MM.1S (cell line): Measurements from ENCODE around the gene KCTD2.

Experiments used
- DNase-seq: peaks from one replicate; pipeline ENCODE4 v3.0.0-alpha.2; 2015
- H2AFZ ChIP-seq: fragments of 300-600 bp; sonication (generic); 2 replicates; pipeline ENCODE4 v1.6.0; 2016; ENCODE audit warnings: antibody characterized with exemption, low read length
- H3F3A ChIP-seq: fragments of 300-600 bp; sonication (generic); 2 replicates; pipeline ENCODE4 v1.6.1; 2016; ENCODE audit warnings: mild to moderate bottlenecking, antibody characterized with exemption, low read length, moderate library complexity, mixed read lengths; ENCODE audit not compliant: insufficient read depth
- H3K27ac ChIP-seq: fragments of 300-600 bp; sonication (generic); 2 replicates; pipeline ENCODE4 v1.5.1; 2016; ENCODE audit warnings: mild to moderate bottlenecking, low read length
- H3K27me3 ChIP-seq: fragments of 300-600 bp; sonication (generic); replicated peaks from 2 replicates; pipeline ENCODE4 v1.6.0; 2016; ENCODE audit warnings: low read length; ENCODE audit not compliant: insufficient read depth
- H3K36me3 ChIP-seq: fragments of 300-600 bp; sonication (generic); replicated peaks from 2 replicates; pipeline ENCODE4 v1.6.1; 2016; ENCODE audit warnings: mild to moderate bottlenecking, low read length, mixed read lengths; ENCODE audit not compliant: insufficient read depth
- H3K4me1 ChIP-seq: fragments of 300-600 bp; sonication (generic); 2 replicates; pipeline ENCODE4 v1.6.1; 2016; ENCODE audit warnings: low read length, mixed read lengths
- H3K4me2 ChIP-seq: fragments of 300-600 bp; sonication (generic); 2 replicates; pipeline ENCODE4 v1.6.0; 2016; ENCODE audit warnings: low read depth, low read length
- H3K4me3 ChIP-seq: fragments of 300-600 bp; sonication (generic); 2 replicates; pipeline ENCODE4 v1.5.1; 2016; ENCODE audit warnings: low read length, mixed read lengths
- H3K79me2 ChIP-seq: fragments of 300-600 bp; sonication (generic); 2 replicates; pipeline ENCODE4 v1.6.1; 2016; ENCODE audit warnings: mixed run types, low read length, mixed read lengths
- H3K9ac ChIP-seq: fragments of 300-600 bp; sonication (generic); 2 replicates; pipeline ENCODE4 v1.6.1; 2016; ENCODE audit warnings: low read length, mixed read lengths
- H3K9me2 ChIP-seq: fragments of 300-600 bp; sonication (generic); replicated peaks from 2 replicates; pipeline ENCODE4 v1.6.1; 2016; ENCODE audit warnings: mild to moderate bottlenecking, low read length, mixed read lengths; ENCODE audit not compliant: insufficient read depth
- H3K9me3 ChIP-seq: fragments of 300-600 bp; sonication (generic); replicated peaks from 2 replicates; pipeline ENCODE4 v1.6.1; 2016; ENCODE audit warnings: mild to moderate bottlenecking, low read length, mixed read lengths; ENCODE audit not compliant: insufficient read depth
- H4K20me1 ChIP-seq: fragments of 300-600 bp; sonication (generic); 2 replicates; pipeline ENCODE4 v1.6.1; 2016; ENCODE audit warnings: mild to moderate bottlenecking, low read length, moderate library complexity, mixed read lengths; ENCODE audit not compliant: insufficient read depth
- EZH2 ChIP-seq: fragments of 300-600 bp; sonication (generic); optimal IDR thresholded peaks from 2 replicates; pipeline ENCODE3; 2017; ENCODE audit warnings: low read depth, mild to moderate bottlenecking, antibody characterized with exemption, low read length, mixed read lengths
- EZH2phosphoT487 ChIP-seq: fragments of 300-600 bp; sonication (generic); IDR thresholded peaks from 2 replicates; pipeline ENCODE4 v1.6.1; 2018; ENCODE audit warnings: antibody characterized with exemption, low read length
- TF ChIP-seq, protein P1 (sequence below): fragments of 300-600 bp; sonication (generic); IDR thresholded peaks from 2 replicates; pipeline ENCODE4 v1.5.1; 2016; ENCODE audit warnings: antibody characterized with exemption, low read length, mixed read lengths

The KCTD2 gene

DNA sequence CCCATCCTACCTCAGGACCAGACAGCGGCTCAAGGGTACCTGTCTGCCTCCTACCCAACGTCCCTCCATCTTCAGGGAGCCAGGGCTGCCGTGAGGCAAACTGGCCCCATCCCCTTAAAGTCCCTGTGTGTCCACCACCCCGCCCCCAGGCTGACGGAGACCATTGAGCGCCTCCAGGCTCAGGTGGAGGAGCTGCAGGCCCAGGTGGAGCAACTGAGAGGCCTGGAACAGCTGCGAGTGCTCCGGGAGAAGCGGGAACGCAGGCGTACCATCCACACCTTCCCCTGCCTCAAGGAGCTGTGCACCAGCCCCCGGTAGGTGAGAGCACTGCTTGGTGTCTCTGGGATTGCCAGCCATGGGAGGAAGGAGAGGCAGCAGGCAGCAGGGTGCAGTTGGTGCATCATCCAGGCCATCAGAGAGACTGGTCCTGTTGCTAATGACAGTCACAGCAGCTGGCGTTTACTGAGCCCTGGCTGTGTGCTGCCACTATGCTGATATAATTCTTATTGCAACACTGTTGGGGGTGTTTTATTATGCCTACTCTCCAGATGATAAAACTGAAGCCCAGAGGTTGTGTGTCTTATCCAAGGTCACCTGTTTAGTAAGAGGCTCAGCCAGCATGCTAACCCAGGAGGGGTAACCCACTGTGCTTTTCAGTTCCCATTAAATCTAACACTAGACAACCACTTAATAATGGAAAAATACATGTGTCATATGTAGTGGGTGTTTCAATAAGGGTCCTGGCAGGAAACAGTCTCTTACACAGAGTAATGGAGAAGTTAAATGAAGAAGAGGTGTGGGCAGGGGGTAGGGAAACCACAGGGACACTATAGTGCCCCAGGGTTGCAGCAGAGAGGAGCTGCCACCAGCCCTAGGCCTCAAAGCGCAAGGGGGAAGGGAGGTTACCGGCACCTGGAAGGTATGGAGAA, 44.8 kb upstream of the KCTD2 start:
- Histone ChIP-seq H3K9me2 (no peaks in the 10 kb centered on the region), H3K4me3 (no peak overlapping the region), H3K79me2 (no peaks in the 10 kb centered on the region), H3K4me1 (no peaks in the 10 kb centered on the region), H2AFZ (no peak overlapping the region), H4K20me1 (no peaks in the 10 kb centered on the region), H3K27me3 (peaks cover 54% of the 10 kb centered on the region), H3K9ac (no peak overlapping the region), H3K4me2 (no peak overlapping the region), H3K9me3 (no peaks in the 10 kb centered on the region), H3K27ac (no peak overlapping the region), H3K36me3 (no peaks in the 10 kb centered on the region), H3F3A (no peaks in the 10 kb centered on the region)
- TF ChIP-seq EZH2phosphoT487, result no peak
- TF ChIP-seq EZH2, result no peak
- TF ChIP-seq, protein P1, sequence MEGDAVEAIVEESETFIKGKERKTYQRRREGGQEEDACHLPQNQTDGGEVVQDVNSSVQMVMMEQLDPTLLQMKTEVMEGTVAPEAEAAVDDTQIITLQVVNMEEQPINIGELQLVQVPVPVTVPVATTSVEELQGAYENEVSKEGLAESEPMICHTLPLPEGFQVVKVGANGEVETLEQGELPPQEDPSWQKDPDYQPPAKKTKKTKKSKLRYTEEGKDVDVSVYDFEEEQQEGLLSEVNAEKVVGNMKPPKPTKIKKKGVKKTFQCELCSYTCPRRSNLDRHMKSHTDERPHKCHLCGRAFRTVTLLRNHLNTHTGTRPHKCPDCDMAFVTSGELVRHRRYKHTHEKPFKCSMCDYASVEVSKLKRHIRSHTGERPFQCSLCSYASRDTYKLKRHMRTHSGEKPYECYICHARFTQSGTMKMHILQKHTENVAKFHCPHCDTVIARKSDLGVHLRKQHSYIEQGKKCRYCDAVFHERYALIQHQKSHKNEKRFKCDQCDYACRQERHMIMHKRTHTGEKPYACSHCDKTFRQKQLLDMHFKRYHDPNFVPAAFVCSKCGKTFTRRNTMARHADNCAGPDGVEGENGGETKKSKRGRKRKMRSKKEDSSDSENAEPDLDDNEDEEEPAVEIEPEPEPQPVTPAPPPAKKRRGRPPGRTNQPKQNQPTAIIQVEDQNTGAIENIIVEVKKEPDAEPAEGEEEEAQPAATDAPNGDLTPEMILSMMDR, result no peak
- DNase-seq, result no peak

DNA sequence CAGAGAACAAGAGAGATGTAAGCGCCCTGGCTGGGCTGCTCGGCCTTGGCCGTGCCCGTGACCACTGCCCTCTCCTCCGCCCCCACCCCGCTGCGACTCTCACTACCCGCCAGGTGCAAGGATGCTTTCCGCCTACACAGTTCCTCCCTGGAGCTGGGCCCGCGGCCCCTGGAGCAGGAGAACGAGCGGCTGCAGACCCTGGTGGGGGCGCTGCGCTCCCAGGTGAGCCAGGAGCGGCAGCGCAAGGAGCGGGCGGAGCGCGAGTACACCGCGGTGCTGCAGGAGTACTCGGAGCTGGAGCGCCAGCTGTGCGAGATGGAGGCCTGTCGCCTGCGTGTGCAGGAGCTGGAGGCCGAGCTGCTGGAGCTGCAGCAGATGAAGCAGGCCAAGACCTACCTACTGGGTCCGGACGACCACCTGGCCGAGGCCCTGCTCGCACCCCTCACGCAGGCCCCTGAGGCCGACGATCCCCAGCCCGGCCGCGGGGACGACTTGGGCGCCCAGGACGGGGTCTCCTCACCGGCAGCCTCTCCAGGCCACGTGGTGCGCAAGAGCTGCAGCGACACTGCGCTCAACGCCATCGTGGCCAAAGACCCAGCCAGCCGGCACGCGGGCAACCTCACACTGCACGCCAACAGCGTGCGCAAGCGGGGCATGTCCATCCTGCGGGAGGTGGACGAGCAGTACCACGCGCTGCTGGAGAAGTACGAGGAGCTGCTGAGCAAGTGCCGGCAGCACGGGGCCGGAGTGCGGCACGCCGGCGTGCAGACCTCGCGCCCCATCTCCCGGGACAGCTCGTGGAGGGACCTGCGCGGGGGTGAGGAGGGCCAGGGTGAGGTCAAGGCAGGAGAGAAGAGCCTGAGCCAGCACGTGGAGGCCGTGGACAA, 43.7 kb upstream of the KCTD2 start:
- Histone ChIP-seq H3K27me3 (peaks cover 65% of the 10 kb centered on the region), H3K4me3 (no peak overlapping the region), H4K20me1 (no peaks in the 10 kb centered on the region), H3K36me3 (no peaks in the 10 kb centered on the region), H3K9me2 (no peaks in the 10 kb centered on the region), H2AFZ (no peak overlapping the region), H3K4me1 (no peaks in the 10 kb centered on the region), H3K4me2 (no peak overlapping the region), H3K27ac (no peak overlapping the region), H3K9ac (no peak overlapping the region), H3F3A (no peaks in the 10 kb centered on the region), H3K79me2 (no peaks in the 10 kb centered on the region), H3K9me3 (no peaks in the 10 kb centered on the region)
- TF ChIP-seq EZH2, result no peak
- TF ChIP-seq, protein P1, result no peak
- TF ChIP-seq EZH2phosphoT487, result no peak
- DNase-seq, result no peak

DNA sequence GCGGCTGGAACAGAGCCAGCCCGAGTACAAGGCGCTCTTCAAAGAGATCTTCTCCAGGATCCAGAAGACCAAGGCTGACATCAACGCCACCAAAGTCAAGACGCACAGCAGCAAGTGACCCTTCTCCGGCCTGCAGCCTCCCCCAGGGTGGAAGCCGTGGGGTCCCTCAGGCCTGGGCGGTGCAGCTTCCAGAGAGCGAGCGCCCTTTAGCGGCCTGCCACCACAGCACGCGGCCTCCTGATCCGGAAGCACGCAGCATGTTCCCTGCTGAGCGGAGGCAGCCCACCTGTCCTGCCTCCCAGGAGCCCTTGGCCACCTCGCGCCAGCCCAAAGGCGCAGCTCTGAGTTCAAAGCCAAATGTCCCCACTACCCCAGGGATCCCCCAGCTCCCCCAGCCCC, 43.1 kb upstream of the KCTD2 start:
- H3K4me2 ChIP-seq, result no peak overlapping the region
- no peaks in the 10 kb centered on the region for H3F3A ChIP-seq
- no peak overlapping the region for H2AFZ ChIP-seq
- no peak overlapping the region for H3K4me3 ChIP-seq
- TF ChIP-seq, protein P1, result no peak
- TF ChIP-seq EZH2, result no peak
- TF ChIP-seq EZH2phosphoT487, result no peak
- no peak for DNase-seq
- H3K36me3 ChIP-seq, result no peaks in the 10 kb centered on the region
- peaks cover 71% of the 10 kb centered on the region for H3K27me3 ChIP-seq
- no peak overlapping the region for H3K27ac ChIP-seq
- no peaks in the 10 kb centered on the region for H3K79me2 ChIP-seq
- no peak overlapping the region for H3K9ac ChIP-seq
- H4K20me1 ChIP-seq, result no peaks in the 10 kb centered on the region
- H3K9me3 ChIP-seq, result no peaks in the 10 kb centered on the region
- no peaks in the 10 kb centered on the region for H3K9me2 ChIP-seq
- no peaks in the 10 kb centered on the region for H3K4me1 ChIP-seq
